Measurements from ENCODE around the gene IZUMO3. TPM values are rescaled to one million over a fixed set of nuclear protein-coding genes. Genes with fewer than 3 reads are reported as not detected.
"Not testable (repeated sequence)": the region's sequence is repeated elsewhere in the genome, so short reads cannot be mapped to it uniquely, and the experiment has no call there.

The IZUMO3 gene
- total RNA-seq (2014; rRNA removed; shearing (Covaris generic)), result not detected in 2 replicates
- polyA plus RNA-seq (2015; cell fraction: cytosol; rRNA removed), result not detected in 2 replicates
- not detected in 2 replicates for polyA plus RNA-seq (2015; cell fraction: nucleus; rRNA removed)

- DNase-seq (ENCODE audit: low read depth, low spot score), result no peak
- in situ Hi-C loops (cut with HindIII; ENCODE audit: low pct_unique_long_range_greater_than_20kb, low sequenced_read_pairs), result no loop called here
Measured at GRCh38 chr9:24545847-24546522, at the start of gene IZUMO3. TSS of gene IZUMO3 (minus strand) at chr9:24545897. CDS start at chr9:24545649, 248 bp downstream.

- DNase-seq (ENCODE audit: low read depth, low spot score), result no peak
- in situ Hi-C loops (cut with HindIII; ENCODE audit: low pct_unique_long_range_greater_than_20kb, low sequenced_read_pairs), result no loop called here
Measured at GRCh38 chr9:24594234-24594850, 48.6 kb upstream of the IZUMO3 start.

- in situ Hi-C loops (cut with HindIII; ENCODE audit: low pct_unique_long_range_greater_than_20kb, low sequenced_read_pairs), result no loop called here
- no peak for DNase-seq (ENCODE audit: low read depth, low spot score)
Measured at GRCh38 chr9:24590432-24590831, 44.7 kb upstream of the IZUMO3 start.

- no peak for DNase-seq (ENCODE audit: low read depth, low spot score)
- in situ Hi-C loops (cut with HindIII; ENCODE audit: low pct_unique_long_range_greater_than_20kb, low sequenced_read_pairs), result no loop called here
Measured at GRCh38 chr9:24587883-24588282, 42.2 kb upstream of the IZUMO3 start.

GRCh38 chr9:24582146-24583126 is 36.7 kb upstream of the IZUMO3 start:
- DNase-seq (ENCODE audit: low read depth, low spot score), result no peak
- in situ Hi-C loops (cut with HindIII; ENCODE audit: low pct_unique_long_range_greater_than_20kb, low sequenced_read_pairs), result no loop called here

- DNase-seq (ENCODE audit: low read depth, low spot score); in situ Hi-C loops (cut with HindIII; ENCODE audit: low pct_unique_long_range_greater_than_20kb, low sequenced_read_pairs): not testable (repeated sequence)
Measured at GRCh38 chr9:24580005-24580404, 34.3 kb upstream of the IZUMO3 start.

GRCh38 chr9:24572406-24572805 is 26.7 kb upstream of the IZUMO3 start:
- DNase-seq (ENCODE audit: low read depth, low spot score), result no peak
- in situ Hi-C loops (cut with HindIII; ENCODE audit: low pct_unique_long_range_greater_than_20kb, low sequenced_read_pairs), result no loop called here

- no peak for DNase-seq (ENCODE audit: low read depth, low spot score)
- in situ Hi-C loops (cut with HindIII; ENCODE audit: low pct_unique_long_range_greater_than_20kb, low sequenced_read_pairs), result no loop called here
Measured at GRCh38 chr9:24561957-24562356, 16.3 kb upstream of the IZUMO3 start.

- in situ Hi-C loops (cut with HindIII; ENCODE audit: low pct_unique_long_range_greater_than_20kb, low sequenced_read_pairs), result no loop called here
- no peak for DNase-seq (ENCODE audit: low read depth, low spot score)
Measured at GRCh38 chr9:24553183-24553552, 7.5 kb upstream of the IZUMO3 start.

- in situ Hi-C loops (cut with HindIII; ENCODE audit: low pct_unique_long_range_greater_than_20kb, low sequenced_read_pairs), result no loop called here
- no peak for DNase-seq (ENCODE audit: low read depth, low spot score)
Measured at GRCh38 chr9:24552526-24553182, 7.0 kb upstream of the IZUMO3 start.

GRCh38 chr9:24545285-24545684 is 412 bp downstream of the IZUMO3 start:
- in situ Hi-C loops (cut with HindIII; ENCODE audit: low pct_unique_long_range_greater_than_20kb, low sequenced_read_pairs), result no loop called here
- DNase-seq (ENCODE audit: low read depth, low spot score), result no peak

- no peak for DNase-seq (ENCODE audit: low read depth, low spot score)
- in situ Hi-C loops (cut with HindIII; ENCODE audit: low pct_unique_long_range_greater_than_20kb, low sequenced_read_pairs), result no loop called here
Measured at GRCh38 chr9:24518545-24518944, 27.2 kb downstream of the IZUMO3 start.

GRCh38 chr9:24516463-24516862 is 29.2 kb downstream of the IZUMO3 start:
- no peak for DNase-seq (ENCODE audit: low read depth, low spot score)
- in situ Hi-C loops (cut with HindIII; ENCODE audit: low pct_unique_long_range_greater_than_20kb, low sequenced_read_pairs), result no loop called here

- in situ Hi-C loops (cut with HindIII; ENCODE audit: low pct_unique_long_range_greater_than_20kb, low sequenced_read_pairs), result no loop called here
Measured at GRCh38 chr9:24509850-24510249, 35.8 kb downstream of the IZUMO3 start.

GRCh38 chr9:24504521-24504920 is 41.2 kb downstream of the IZUMO3 start:
- DNase-seq (ENCODE audit: low read depth, low spot score), result no peak
- in situ Hi-C loops (cut with HindIII; ENCODE audit: low pct_unique_long_range_greater_than_20kb, low sequenced_read_pairs), result no loop called here

More at GRCh38 chr9:24509850-24510249, 35.8 kb downstream of the IZUMO3 start:
- DNase-seq (ENCODE audit: low read depth, low spot score), result no peak

- in situ Hi-C loops (cut with HindIII; ENCODE audit: low pct_unique_long_range_greater_than_20kb, low sequenced_read_pairs), result no loop called here
- no peak for DNase-seq (ENCODE audit: low read depth, low spot score)
Measured at GRCh38 chr9:24502206-24502937, 43.3 kb downstream of the IZUMO3 start.

GRCh38 chr9:24500761-24501160 is 44.9 kb downstream of the IZUMO3 start:
- no peak for DNase-seq (ENCODE audit: low read depth, low spot score)
- in situ Hi-C loops (cut with HindIII; ENCODE audit: low pct_unique_long_range_greater_than_20kb, low sequenced_read_pairs), result no loop called here
